Parathyroid adenoma (tissue), 2 donors: ENCODE measurements around the gene NEGR1.

Experiments used
- H2AFZ ChIP-seq: fragments of 300-600 bp; sonication (generic); one replicate; pipeline ENCODE4 v1.7.0; 2017; ENCODE audit warnings: antibody characterized with exemption, mild to moderate bottlenecking
- H3K27ac ChIP-seq: fragments of 300-600 bp; sonication (generic); one replicate; pipeline ENCODE4 v1.7.0; 2017
- H3K27me3 ChIP-seq: fragments of 300-600 bp; sonication (generic); one replicate; pipeline ENCODE4 v1.7.0; 2017; ENCODE audit warnings: low read length; ENCODE audit not compliant: control insufficient read depth, insufficient read depth
- H3K36me3 ChIP-seq: fragments of 300-600 bp; sonication (generic); one replicate; pipeline ENCODE4 v1.7.0; 2017; ENCODE audit warnings: low read length; ENCODE audit not compliant: control insufficient read depth, insufficient read depth
- H3K4me1 ChIP-seq: fragments of 300-600 bp; sonication (generic); one replicate; pipeline ENCODE4 v1.7.0; 2017; ENCODE audit warnings: control low read depth
- H3K4me2 ChIP-seq: fragments of 300-600 bp; sonication (generic); one replicate; pipeline ENCODE4 v1.7.0; 2017; ENCODE audit warnings: low read length
- H3K4me3 ChIP-seq: fragments of 300-600 bp; sonication (generic); one replicate; pipeline ENCODE4 v1.7.0; 2017; ENCODE audit warnings: low read depth, low read length
- H3K79me2 ChIP-seq: fragments of 300-600 bp; sonication (generic); one replicate; pipeline ENCODE4 v1.7.0; 2017; ENCODE audit warnings: control low read depth
- H3K9ac ChIP-seq: fragments of 300-600 bp; sonication (generic); one replicate; pipeline ENCODE4 v1.7.0; 2017; ENCODE audit warnings: mild to moderate bottlenecking
- H3K9me3 ChIP-seq: fragments of 300-600 bp; sonication (generic); one replicate; pipeline ENCODE4 v1.7.0; 2017; ENCODE audit warnings: low read length; ENCODE audit not compliant: control insufficient read depth
- CTCF ChIP-seq: fragments of 300-600 bp; sonication (generic); IDR thresholded peaks from one replicate; pipeline ENCODE4 v1.7.0; 2017; ENCODE audit warnings: antibody characterized with exemption, mild to moderate bottlenecking
- donor health status: primary hyperparathyroidism.

Gene NEGR1

GRCh38 chr1:72288886-72289285, 6.5 kb upstream of the NEGR1 start:
- Histone ChIP-seq H3K4me3 (no peak overlapping the region), H3K36me3 (no peaks in the 10 kb centered on the region), H3K4me1 (no peaks in the 10 kb centered on the region), H3K4me2 (no peak overlapping the region), H2AFZ (no peak overlapping the region), H3K9ac (no peak overlapping the region), H3K79me2 (no peaks in the 10 kb centered on the region), H3K27me3 (no peaks in the 10 kb centered on the region), H3K27ac (no peak overlapping the region), H3K9me3 (no peaks in the 10 kb centered on the region)
- no peak for TF ChIP-seq CTCF

DNA sequence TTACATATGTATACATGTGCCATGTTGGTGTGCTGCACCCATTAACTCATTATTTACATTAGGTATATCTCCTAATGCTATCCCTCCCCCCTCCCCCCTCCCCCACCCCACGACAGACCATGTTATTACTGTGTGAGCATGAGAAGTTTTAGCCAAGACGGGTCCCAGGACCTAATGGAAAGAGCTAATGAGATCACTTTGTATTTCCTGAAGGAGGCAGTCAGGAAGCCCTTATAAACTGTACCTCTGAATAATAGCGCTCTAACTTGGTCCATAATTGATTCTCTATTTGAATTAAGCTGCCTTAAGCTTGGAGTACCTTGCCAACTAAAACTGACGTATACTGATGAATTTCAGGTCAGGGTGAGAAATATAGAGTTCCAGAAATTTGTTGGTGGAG, 4.1 kb upstream of the NEGR1 start:
- Histone ChIP-seq H3K4me3 (no peak overlapping the region), H3K4me2 (no peak overlapping the region), H2AFZ (no peak overlapping the region), H3K36me3 (no peaks in the 10 kb centered on the region), H3K79me2 (no peaks in the 10 kb centered on the region), H3K9ac (no peak overlapping the region), H3K9me3 (no peaks in the 10 kb centered on the region), H3K4me1 (no peaks in the 10 kb centered on the region), H3K27ac (no peak overlapping the region), H3K27me3 (no peaks in the 10 kb centered on the region)
- TF ChIP-seq CTCF = no peak

GRCh38 chr1:72285074-72285425, 2.7 kb upstream of the NEGR1 start:
- H3K36me3 ChIP-seq = no peaks in the 10 kb centered on the region
- no peak overlapping the region for H3K9ac ChIP-seq
- H3K9me3 ChIP-seq = no peaks in the 10 kb centered on the region
- H3K4me2 ChIP-seq = peak overlapping the region; percentile 96
- H3K79me2 ChIP-seq = no peaks in the 10 kb centered on the region
- H3K27me3 ChIP-seq = no peaks in the 10 kb centered on the region
- H3K4me1 ChIP-seq = no peaks in the 10 kb centered on the region
- no peak for TF ChIP-seq CTCF
- peak overlapping the region; percentile 96 for H2AFZ ChIP-seq
- peak overlapping the region; percentile 88 for H3K4me3 ChIP-seq
- no peak overlapping the region for H3K27ac ChIP-seq

DNA sequence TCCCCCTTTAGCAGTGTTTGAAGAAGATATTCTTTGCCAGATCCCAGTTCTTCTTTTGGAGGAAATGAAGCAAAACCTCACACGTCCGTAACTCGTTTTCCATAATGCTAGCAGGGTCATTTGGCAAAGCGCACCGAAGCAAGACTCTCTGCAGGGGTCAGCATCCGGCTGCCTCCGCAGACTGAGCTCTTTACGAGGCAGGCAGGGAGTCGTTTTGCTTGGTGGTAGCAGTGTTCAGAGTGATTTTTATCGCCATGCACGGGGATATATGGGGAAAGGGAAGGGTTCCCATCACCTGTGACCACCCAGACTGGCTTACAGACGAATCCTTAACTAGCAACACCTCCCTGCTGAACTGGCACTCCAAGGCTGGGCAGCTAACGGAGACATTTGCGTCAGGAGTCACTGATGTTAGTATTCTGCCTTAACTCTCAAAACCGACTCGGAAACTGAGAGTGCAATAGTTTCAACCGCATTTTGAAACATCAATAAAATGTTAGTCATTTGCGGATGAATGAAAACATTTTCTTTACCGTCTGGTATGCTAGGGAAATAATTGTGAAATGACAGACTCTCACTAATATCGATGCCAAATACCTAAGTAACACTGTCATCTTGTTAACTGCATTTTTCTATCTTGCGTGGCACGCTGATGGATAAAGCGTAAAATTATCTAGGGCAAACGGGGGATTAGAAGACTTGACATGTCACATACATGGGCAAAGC, 2.2 kb upstream of the NEGR1 start:
- peak overlapping the region; percentile 88 for H3K4me3 ChIP-seq
- H3K9me3 ChIP-seq = no peaks in the 10 kb centered on the region
- H3K27ac ChIP-seq = peak overlapping the region; percentile 95
- peak overlapping the region; percentile 96 for H2AFZ ChIP-seq
- H3K9ac ChIP-seq = no peak overlapping the region
- no peaks in the 10 kb centered on the region for H3K36me3 ChIP-seq
- TF ChIP-seq CTCF = no peak
- peak overlapping the region; percentile 96 for H3K4me2 ChIP-seq
- no peaks in the 10 kb centered on the region for H3K27me3 ChIP-seq
- H3K4me1 ChIP-seq = no peaks in the 10 kb centered on the region
- no peaks in the 10 kb centered on the region for H3K79me2 ChIP-seq

DNA sequence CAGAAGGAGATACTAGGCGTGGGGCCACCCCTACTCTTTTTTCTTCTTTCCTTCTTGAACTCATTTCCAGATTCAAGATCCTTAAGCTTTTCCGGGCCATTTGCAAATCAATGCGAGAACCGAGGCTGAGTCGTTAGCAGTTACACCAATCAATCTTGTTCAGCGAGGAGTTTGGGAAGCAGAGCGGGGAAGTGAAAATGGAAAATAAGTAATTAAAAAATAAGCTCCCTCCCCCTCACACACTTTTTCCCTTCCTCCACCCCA, 1.7 kb upstream of the NEGR1 start:
- peak overlapping the region; percentile 88 for H3K4me3 ChIP-seq
- no peaks in the 10 kb centered on the region for H3K27me3 ChIP-seq
- H3K79me2 ChIP-seq = no peaks in the 10 kb centered on the region
- no peak overlapping the region for H3K9ac ChIP-seq
- no peaks in the 10 kb centered on the region for H3K9me3 ChIP-seq
- H3K27ac ChIP-seq = peak overlapping the region; percentile 95
- TF ChIP-seq CTCF = no peak
- peak overlapping the region; percentile 96 for H2AFZ ChIP-seq
- peak overlapping the region; percentile 96 for H3K4me2 ChIP-seq
- H3K4me1 ChIP-seq = no peaks in the 10 kb centered on the region
- H3K36me3 ChIP-seq = no peaks in the 10 kb centered on the region
